ENCODE results near the gene TUBA4A.

- no peak for TF ChIP-seq POLR2A (IDR thresholded peaks at IDR 0.05)
- no peak for TF ChIP-seq CTCF (IDR thresholded peaks at IDR 0.05)
Measured at GRCh38 chr2:219245899-219246230, 7.9 kb downstream of the TUBA4A start.
